Adipocyte (in vitro differentiated cells): ENCODE results near the gene SCD5.
A peak's percentile ranks its signal among the peaks of the same experiment; 100 is the strongest.

ENCODE experiments used
- DNase-seq: peaks from one replicate; pipeline ENCODE4 v3.0.0-alpha.2; 2015; ENCODE audit warnings: low read depth
- H3K27me3 ChIP-seq: replicated peaks from 2 replicates; pipeline ENCODE4 v1.7.0; 2013; ENCODE audit warnings: mild to moderate bottlenecking, low read length, moderate library complexity; ENCODE audit not compliant: control insufficient read depth, insufficient read depth
- H3K36me3 ChIP-seq: 2 replicates; pipeline ENCODE4 v1.7.0; 2013; ENCODE audit warnings: low read length, mild to moderate bottlenecking, moderate library complexity; ENCODE audit not compliant: control insufficient read depth, insufficient read depth, severe bottlenecking
- H3K4me1 ChIP-seq: 2 replicates; pipeline ENCODE4 v1.7.0; 2013; ENCODE audit warnings: mild to moderate bottlenecking, low read length, moderate library complexity; ENCODE audit not compliant: control insufficient read depth, insufficient read depth
- H3K4me3 ChIP-seq: 2 replicates; pipeline ENCODE4 v1.7.0; 2013; ENCODE audit warnings: mild to moderate bottlenecking, low read length, moderate library complexity
- H3K9ac ChIP-seq: 2 replicates; pipeline ENCODE4 v1.7.0; 2013; ENCODE audit warnings: mild to moderate bottlenecking, low read length, moderate library complexity
- H3K9me3 ChIP-seq: 2 replicates; pipeline ENCODE4 v1.7.0; 2013; ENCODE audit warnings: mild to moderate bottlenecking, low read length, moderate library complexity; ENCODE audit not compliant: control insufficient read depth

Gene SCD5

GRCh38 chr4:82811838-82812341, 13.3 kb upstream of the SCD5 start:
- H3K27me3 ChIP-seq: no peaks in the 10 kb centered on the region
- peaks cover 2% of the 10 kb centered on the region for H3K36me3 ChIP-seq
- peaks cover 5% of the 10 kb centered on the region for H3K4me1 ChIP-seq
- no peak overlapping the region for H3K9ac ChIP-seq
- DNase-seq: no peak
- H3K9me3 ChIP-seq: no peaks in the 10 kb centered on the region
- H3K4me3 ChIP-seq: no peak overlapping the region

DNA sequence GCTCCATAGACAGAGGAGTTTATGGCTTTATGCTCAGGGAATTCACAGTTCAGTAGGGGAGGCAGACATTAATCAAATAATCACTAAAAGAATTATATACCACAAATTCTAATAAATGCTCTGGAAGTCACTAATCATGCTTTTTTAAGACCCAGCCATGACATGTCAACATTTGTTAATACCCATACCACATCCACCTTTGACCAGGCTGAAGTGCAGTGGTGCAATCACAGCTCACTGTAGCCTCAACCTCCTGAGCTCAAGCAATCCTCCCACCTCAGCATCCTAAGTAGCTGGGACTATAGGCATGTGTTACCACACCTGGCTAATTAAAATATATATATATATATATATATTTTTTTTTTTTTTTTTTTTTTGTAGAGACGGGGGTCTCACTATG, 12.8 kb upstream of the SCD5 start:
- Histone ChIP-seq H3K27me3 (no peaks in the 10 kb centered on the region), H3K4me1 (peaks cover 5% of the 10 kb centered on the region), H3K9ac (no peak overlapping the region), H3K9me3 (no peaks in the 10 kb centered on the region), H3K36me3 (no peaks in the 10 kb centered on the region), H3K4me3 (no peak overlapping the region)
- no peak for DNase-seq

DNA sequence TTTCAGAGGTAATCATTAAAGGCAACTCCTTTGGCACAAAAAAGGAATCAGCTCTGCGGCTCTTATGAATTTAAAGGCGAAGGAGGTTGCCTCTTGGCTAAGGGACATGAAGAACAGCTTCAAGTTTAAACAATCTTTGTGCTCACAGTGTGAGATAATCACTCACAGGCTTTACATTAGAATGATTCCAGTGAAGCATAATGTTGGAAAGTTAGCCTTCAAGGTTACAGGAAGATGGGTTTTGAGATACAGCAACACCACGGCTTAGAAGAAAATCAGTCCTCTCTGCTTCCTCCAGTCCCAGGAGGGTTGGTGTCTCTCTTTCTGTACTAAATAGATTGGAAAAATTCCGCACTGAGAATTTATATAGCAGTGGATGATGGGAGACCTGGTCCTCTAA, 11.6 kb upstream of the SCD5 start:
- no peak overlapping the region for H3K4me3 ChIP-seq
- no peaks in the 10 kb centered on the region for H3K36me3 ChIP-seq
- no peaks in the 10 kb centered on the region for H3K27me3 ChIP-seq
- no peak for DNase-seq
- H3K9ac ChIP-seq: no peak overlapping the region
- no peaks in the 10 kb centered on the region for H3K9me3 ChIP-seq
- H3K4me1 ChIP-seq: peaks cover 5% of the 10 kb centered on the region

DNA sequence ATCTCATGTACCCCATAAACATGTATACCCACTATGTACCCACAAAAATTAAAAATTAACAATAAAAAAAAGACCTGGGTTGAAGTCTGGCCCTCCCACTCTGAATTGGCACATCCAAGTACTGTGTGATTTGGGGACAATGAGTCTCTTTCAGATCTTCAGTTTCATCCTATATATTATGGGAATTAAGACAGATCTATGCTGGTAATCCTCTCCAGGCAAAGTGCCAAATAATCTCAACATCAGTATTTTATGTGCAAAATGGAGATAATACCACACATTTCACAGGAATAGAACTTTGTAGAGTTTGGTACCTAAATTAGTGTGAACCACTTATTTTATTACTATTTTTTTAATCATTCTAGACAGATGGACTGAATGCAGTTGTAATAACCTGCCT, 11.0 kb upstream of the SCD5 start:
- H3K9me3 ChIP-seq: no peaks in the 10 kb centered on the region
- peaks cover 5% of the 10 kb centered on the region for H3K4me1 ChIP-seq
- DNase-seq: no peak
- no peak overlapping the region for H3K4me3 ChIP-seq
- H3K9ac ChIP-seq: no peak overlapping the region
- no peaks in the 10 kb centered on the region for H3K36me3 ChIP-seq
- no peaks in the 10 kb centered on the region for H3K27me3 ChIP-seq

DNA sequence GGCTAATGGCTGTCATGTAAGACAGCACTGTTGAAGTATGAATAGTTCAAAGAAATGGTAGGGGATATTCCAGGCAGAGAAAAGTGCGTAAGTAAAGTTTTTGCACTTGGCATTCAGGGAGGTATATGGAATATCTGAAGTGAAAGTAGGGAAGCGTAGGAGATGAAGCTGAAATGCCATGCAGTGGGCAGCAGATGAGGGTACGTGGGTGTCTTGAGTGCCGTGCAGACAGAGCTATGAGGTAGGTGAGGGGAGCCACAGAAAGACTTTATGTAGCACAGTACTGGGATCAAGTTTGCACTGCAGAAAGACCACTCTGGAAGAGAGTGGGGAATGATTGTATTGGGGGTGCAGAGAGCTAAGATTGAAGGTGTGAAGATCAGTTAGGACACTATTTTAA, 5.2 kb upstream of the SCD5 start:
- no peak overlapping the region for H3K9ac ChIP-seq
- no peaks in the 10 kb centered on the region for H3K27me3 ChIP-seq
- no peak for DNase-seq
- H3K9me3 ChIP-seq: no peaks in the 10 kb centered on the region
- H3K4me3 ChIP-seq: no peak overlapping the region
- peaks cover 5% of the 10 kb centered on the region for H3K4me1 ChIP-seq
- no peaks in the 10 kb centered on the region for H3K36me3 ChIP-seq

DNA sequence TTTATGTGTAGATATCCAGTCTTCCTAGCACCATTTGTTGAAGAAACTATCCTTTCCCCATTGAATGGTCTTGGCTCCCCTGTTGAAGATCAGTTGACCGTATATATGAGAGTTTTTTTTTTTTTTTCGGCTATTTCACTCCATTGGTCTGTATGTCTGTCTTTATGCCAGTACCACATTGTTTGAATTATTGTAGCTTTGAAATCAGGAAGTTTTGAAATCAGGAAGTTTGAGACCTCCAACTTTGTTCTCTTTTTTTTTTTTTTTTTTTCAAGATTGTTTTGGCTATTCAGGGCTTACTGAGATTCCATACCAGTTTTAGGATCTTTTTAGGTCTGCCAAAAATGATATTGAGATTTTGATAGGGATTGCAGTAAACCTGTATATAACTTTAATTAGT, 4.3 kb upstream of the SCD5 start:
- Histone ChIP-seq H3K4me1 (peaks cover 5% of the 10 kb centered on the region), H3K9me3 (no peaks in the 10 kb centered on the region), H3K27me3 (no peaks in the 10 kb centered on the region), H3K9ac (no peak overlapping the region), H3K36me3 (no peaks in the 10 kb centered on the region), H3K4me3 (no peak overlapping the region)
- DNase-seq: no peak

GRCh38 chr4:82801910-82802521, 3.4 kb upstream of the SCD5 start:
- no peak overlapping the region for H3K9ac ChIP-seq
- H3K4me1 ChIP-seq: peaks cover 13% of the 10 kb centered on the region
- no peaks in the 10 kb centered on the region for H3K9me3 ChIP-seq
- DNase-seq: peak; percentile 71
- no peaks in the 10 kb centered on the region for H3K27me3 ChIP-seq
- H3K4me3 ChIP-seq: no peak overlapping the region
- no peaks in the 10 kb centered on the region for H3K36me3 ChIP-seq

- H3K27me3 ChIP-seq: no peaks in the 10 kb centered on the region
- peak; percentile 40 for DNase-seq
- H3K4me3 ChIP-seq: peak overlapping the region; percentile 85
These were observed 648 bp upstream of the SCD5 start for GRCh38 chr4:82799006-82799881.

DNA sequence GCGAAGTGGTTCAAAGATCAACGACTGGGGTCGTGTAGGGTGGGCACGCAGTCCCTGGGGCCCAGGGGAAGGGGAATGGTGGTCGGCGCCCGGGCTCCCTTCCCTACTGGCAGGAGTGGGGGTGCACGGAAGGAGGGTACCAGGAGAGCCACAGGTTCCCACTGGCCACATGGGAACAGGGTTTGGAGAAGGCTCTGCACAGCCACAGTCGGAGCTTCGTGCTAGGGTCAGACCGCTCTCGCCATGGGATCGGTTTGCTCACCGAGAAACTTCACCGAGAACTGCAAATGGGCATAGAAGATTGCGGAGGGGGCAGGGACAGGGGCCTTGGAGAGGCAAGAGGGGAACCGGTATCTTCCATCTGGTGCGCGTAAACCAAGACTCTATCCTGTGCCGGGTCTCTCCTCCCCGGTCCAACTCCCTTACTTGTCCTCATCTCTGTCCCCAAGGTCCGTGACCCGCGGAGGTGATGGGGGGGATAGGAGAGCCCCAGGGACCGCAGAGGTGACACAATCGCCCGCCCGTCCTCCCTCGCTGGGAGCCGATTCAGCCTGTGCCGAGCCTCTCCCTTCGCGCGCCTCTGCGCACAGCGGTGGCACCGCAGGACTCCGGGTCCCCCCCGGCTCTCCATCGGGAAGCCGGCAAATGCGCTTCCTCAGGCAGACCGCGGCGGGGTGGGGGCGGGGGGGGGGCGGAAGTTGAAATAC, 1.0 kb downstream of the SCD5 start:
- no peaks in the 10 kb centered on the region for H3K27me3 ChIP-seq
- DNase-seq: peak; percentile 69
- peak overlapping the region; percentile 85 for H3K4me3 ChIP-seq
- H3K36me3 ChIP-seq: no peaks in the 10 kb centered on the region
- no peaks in the 10 kb centered on the region for H3K9me3 ChIP-seq
- H3K4me1 ChIP-seq: peaks cover 28% of the 10 kb centered on the region
- H3K9ac ChIP-seq: peak overlapping the region; percentile 39

More at GRCh38 chr4:82799006-82799881, 648 bp upstream of the SCD5 start:
- Histone ChIP-seq H3K4me1 (peaks cover 20% of the 10 kb centered on the region), H3K9ac (peak overlapping the region; percentile 84), H3K9me3 (no peaks in the 10 kb centered on the region), H3K36me3 (no peaks in the 10 kb centered on the region)

DNA sequence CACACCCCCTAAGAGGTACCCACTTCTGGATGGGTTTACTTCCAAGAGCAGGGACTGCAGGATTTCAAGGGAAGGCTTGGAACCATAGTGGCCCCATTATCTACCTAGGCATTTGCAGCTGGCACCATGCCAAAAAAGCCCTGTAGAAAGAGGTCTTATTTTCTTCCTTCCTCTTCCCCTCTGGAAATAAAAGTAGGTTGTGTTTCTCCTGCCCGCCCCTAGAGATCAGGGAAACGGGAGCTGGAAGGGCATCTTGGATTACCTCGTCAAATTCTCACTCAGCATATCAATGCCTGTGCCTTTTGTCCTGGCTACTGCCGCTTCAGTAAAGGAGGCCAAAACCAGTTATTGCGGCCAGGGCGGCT, 1.6 kb downstream of the SCD5 start:
- H3K36me3 ChIP-seq: no peaks in the 10 kb centered on the region
- no peaks in the 10 kb centered on the region for H3K27me3 ChIP-seq
- H3K9me3 ChIP-seq: no peaks in the 10 kb centered on the region
- peak overlapping the region; percentile 39 for H3K9ac ChIP-seq
- DNase-seq: no peak
- peak overlapping the region; percentile 85 for H3K4me3 ChIP-seq
- peaks cover 29% of the 10 kb centered on the region for H3K4me1 ChIP-seq
